HG03196 (cell line): ENCODE data around the gene ZNF541.

Source experiments
- ATAC-seq: cut with Tn5 transposase; IDR thresholded peaks from one replicate; pipeline ENCODE4 v1.9.1; 2021; ENCODE audit not compliant: unreplicated experiment

Gene ZNF541

DNA sequence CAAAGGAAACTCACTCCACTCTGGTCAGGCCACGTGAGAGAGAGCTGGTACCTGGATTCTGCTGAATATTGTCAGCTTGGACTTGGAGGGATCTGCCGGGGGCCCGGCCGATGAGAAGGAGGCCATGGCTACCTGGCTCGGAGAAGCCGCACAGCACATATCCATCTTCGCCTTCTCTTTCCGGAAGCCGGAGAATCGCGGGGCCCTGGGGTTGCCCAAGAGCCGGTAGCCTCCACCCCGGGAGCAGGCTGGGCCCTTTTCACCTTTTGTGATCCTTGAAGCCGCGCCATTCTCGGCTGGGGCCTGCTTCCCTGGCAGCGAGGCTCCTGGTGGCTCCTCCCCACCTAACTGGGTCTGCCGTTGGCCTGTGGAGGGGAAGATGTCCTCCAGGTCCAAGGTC is 28.9 kb downstream of the ZNF541 start:
- ATAC-seq = no peak

DNA sequence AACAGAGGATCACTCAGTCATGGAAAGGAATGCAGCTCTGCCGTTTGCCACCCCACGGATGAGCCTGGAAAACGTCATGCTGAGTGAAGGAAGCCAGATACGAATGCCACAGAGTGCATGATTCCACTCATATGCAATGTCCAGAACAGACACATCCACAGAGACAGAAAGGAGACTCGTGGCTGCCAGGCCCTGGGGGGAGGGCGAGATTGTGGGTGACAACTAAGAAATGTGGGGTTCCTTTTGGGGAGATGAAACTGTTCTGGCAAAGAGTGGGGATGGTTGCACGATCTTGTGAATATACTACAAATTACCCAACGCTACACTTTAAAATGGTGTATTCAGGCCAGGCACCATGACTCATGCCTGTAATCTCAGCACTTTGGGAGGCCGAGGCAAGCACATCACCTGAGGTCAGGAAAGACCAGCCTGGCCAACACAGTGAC is 30.9 kb downstream of the ZNF541 start:
- ATAC-seq = no peak

- no peak for ATAC-seq
Observed at GRCh38 chr19:47541518-47541917, 31.4 kb downstream of the ZNF541 start.

- no peak for ATAC-seq
Observed at GRCh38 chr19:47540748-47541147, 32.2 kb downstream of the ZNF541 start.

GRCh38 chr19:47539747-47540311 is 33.1 kb downstream of the ZNF541 start:
- no peak for ATAC-seq

DNA sequence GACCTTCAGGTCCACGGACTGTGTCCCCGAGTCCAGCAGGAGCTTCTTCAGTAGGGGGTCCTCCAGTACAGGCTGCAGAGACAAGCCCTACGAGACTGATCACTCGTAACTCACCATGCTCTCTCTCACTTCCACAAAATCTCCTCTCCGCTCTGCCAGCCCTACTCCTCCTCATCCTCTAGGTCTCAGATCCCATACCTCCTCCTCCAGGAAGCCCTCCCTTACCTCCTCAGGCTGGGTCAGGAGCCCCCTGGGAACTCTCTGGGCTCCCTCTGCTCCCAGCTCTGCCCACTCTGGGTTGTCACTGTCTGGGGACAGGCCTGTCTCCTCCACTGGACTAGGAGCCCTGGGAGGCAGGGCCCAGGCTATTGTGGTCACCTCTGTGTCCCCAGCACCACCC is 34.1 kb downstream of the ZNF541 start:
- no peak for ATAC-seq

DNA sequence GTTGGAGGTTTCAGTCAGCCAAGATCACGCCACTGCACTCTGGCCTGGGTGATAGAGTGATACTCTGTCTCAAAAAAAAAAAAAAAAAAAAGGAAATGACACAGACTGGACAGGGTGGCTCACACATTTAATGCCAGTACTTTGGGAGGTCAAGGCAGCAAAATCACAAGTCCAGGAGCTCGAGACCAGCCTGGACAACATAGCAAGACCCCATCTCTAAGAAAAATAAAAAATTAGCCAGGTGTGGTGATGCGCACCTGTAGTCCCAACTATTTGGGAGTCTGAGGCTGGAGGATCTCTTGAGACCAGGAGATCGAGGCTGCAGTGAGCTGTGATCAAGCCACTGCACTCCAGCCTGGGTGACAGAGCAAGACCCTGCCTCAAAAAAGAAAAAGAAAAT is 35.5 kb downstream of the ZNF541 start:
- no peak for ATAC-seq

GRCh38 chr19:47534628-47535027 is 38.3 kb downstream of the ZNF541 start:
- ATAC-seq = no peak

DNA sequence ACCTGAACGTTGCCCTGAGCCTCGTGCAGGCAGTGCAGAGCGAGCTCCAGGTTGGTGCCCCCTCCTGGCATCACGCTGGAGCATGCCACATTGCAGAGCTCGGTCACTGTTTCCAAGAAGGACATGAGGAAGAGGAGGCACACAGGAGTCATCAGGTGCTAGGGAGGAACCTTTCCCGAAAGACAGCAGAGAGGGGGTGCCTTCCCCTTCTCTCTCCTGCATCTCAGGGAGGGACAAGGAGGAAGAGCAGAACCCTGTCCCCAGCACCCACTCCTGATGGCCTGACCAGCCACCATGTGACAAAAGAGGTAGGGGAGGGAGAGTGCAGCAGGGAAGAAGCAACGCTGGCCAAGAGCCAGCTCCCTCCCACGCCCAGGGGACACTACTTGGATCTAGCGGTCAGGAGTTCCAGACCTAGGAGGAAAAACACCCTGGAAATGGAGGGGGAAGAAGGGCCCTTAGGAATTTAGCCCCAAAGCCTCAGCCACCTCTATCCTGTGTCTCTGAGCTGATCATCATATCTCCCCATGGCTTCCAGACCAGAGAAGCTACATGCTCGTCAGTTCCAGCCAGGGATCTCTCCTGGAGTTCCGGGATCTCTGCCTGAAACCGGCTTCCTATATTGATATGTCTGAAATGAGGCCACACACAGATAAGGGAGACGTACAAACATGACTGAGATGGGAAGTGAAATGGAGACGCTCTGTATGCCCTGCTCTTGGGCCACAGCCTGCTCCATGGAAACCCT is 41.1 kb downstream of the ZNF541 start:
- ATAC-seq = no peak

DNA sequence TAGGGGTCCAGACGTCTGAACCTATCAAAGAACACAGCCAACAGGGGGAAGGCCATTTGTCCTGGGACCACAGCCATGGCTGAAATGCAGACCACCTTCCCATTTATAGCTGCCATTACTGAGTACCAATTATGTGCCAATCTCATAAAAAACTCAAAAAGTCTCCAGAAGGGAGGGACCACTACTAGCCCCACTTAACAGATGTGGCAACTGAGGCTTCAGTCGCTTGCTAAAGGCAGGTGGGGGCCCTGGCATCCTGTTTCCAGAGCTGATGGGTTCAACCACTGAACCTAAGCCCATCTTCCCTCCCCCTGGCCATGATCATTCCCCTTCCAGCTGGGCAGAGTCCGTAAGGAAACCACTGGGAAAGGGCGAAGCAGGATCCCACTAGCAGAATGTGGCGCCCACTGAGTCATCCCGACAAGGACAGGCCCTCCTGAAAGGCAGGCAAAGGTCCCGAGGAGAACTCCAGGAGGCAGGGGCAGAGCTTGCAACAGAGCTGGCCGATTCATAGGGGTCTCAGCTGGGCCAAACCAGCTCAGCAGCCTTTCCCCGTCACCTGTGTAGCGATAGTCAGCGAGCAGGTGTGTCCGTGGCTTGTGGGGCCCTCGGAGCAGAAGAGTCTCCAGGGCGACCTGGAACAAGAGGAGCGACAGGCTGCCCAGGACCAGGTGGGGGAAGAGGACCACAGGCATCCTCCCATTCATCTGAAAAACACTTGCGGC is 43.8 kb downstream of the ZNF541 start:
- ATAC-seq = no peak

- no peak for ATAC-seq
Observed at GRCh38 chr19:47526798-47527197, 46.1 kb downstream of the ZNF541 start.

- ATAC-seq = no peak
Observed at GRCh38 chr19:47523473-47523872, 49.5 kb downstream of the ZNF541 start.
